Gastrocnemius medialis (tissue), 4 donors: ENCODE results near the gene PDCD10. TPM values are rescaled to one million over a fixed set of nuclear protein-coding genes. Genes with fewer than 3 reads are reported as not detected.

Source experiments
- ATAC-seq, 2 donors: fragments of 150-250 bp; one replicate each; pipeline ENCODE4 v1.9.1; 2016
- DNase-seq, 2 donors: peaks; one replicate each; pipeline ENCODE4 v3.0.0-alpha.2; 2019
- H3K27ac ChIP-seq, 4 donors: fragments of 200-600 bp; sonication (generic); 1 replicate in 1 of 4; 2 replicates in 3 of 4; pipeline ENCODE4 v1.5.1; 2016 to 2018; ENCODE audit warnings: mild to moderate bottlenecking in 2 of 4, moderate library complexity in 1 of 4
- H3K27me3 ChIP-seq, 3 donors: fragments of 200-600 bp; sonication (generic) in 2 of 3; 1 replicate in 1 of 3; 2 replicates in 2 of 3; pipeline versions ENCODE4 v1.5.1 to v1.6.0; 2016 to 2019; ENCODE audit warnings: mild to moderate bottlenecking in 1 of 3, moderate library complexity in 1 of 3
- H3K36me3 ChIP-seq, 2 donors: fragments of 200-600 bp; sonication (generic) in 1 of 2; one replicate each; pipeline ENCODE4 v1.5.1; 2017 to 2018
- H3K4me1 ChIP-seq, 2 donors: fragments of 200-600 bp; sonication (generic) in 1 of 2; one replicate each; pipeline ENCODE4 v1.5.1; 2016 to 2017; ENCODE audit warnings: mild to moderate bottlenecking in 2 of 2
- H3K4me3 ChIP-seq, 4 donors: fragments of 200-600 bp; sonication (generic) in 3 of 4; 1 replicate in 1 of 4; 2 replicates in 3 of 4; pipeline ENCODE4 v1.5.1; 2016 to 2019; ENCODE audit warnings: mild to moderate bottlenecking in 2 of 4
- H3K9me3 ChIP-seq, 3 donors: fragments of 200-600 bp; sonication (generic) in 2 of 3; 1 replicate in 1 of 3; 2 replicates in 2 of 3; pipeline ENCODE4 v1.5.1; 2016 to 2019
- POLR2A ChIP-seq, 2 donors: fragments of 450-650 bp; IDR thresholded peaks; one replicate each; pipeline ENCODE4 v1.6.1; 2017; ENCODE audit warnings: antibody characterized with exemption in 2 of 2, mild to moderate bottlenecking in 2 of 2, moderate library complexity in 2 of 2
- in situ Hi-C, 4 donors: fragments of 200-750 bp; cut with MboI; loops; one replicate each; pipeline versions ENCODE4 v1.15.0 to v1.8.0; 2017; ENCODE audit warnings: low sequenced_read_pairs in 4 of 4
- intact Hi-C: fragments of 100-400 bp; cut with DNase I; formaldehyde crosslinking; loops from one replicate; pipeline ENCODE4 v1.15.1; 2023; ENCODE audit warnings: low total_unique reads
- total RNA-seq, 4 donors: library from RNA; depleted of rRNA; stranded (reverse); fragments of >200 nt; gene quantifications; one replicate each; pipeline versions ENCODE4 v1.1.0 to v1.2.3, GENCODE V29; 2016
- TF ChIP-seq, protein P1 (sequence below), 5 experiments: fragments of 450-650 bp in 3 of 5; fragments of 200-600 bp in 2 of 5; sonication (generic) in 2 of 5; IDR thresholded peaks in 4 of 5; conservative IDR thresholded peaks in 1 of 5; 1 replicate in 4 of 5; 2 replicates in 1 of 5; pipeline ENCODE4 v1.5.1; 2016 to 2019; ENCODE audit warnings: antibody characterized with exemption in 5 of 5, mild to moderate bottlenecking in 3 of 5, moderate library complexity in 3 of 5

Gene PDCD10
- total RNA-seq, 4 donors from 2014 or later, result 25.7 to 32.6 (median 31.6) TPM

DNA sequence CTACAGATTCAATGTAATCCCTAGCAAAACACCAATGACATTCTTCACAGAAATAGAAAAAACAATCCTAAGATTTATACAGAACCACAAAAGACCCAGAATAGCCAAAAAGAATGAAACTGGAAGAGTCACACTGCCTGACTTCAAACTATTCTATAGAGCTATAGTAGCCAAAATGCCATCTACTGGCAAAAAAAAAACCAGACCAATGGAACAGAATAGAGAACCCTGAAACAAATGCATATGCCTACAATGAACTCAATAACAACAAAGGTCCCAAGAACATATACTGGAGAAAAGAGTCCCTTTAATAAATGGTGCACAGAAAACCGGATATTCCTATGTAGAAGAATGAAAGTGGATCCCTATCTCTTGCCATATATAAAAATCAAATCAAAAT, 19.8 kb downstream of the PDCD10 start:
- ATAC-seq (no peak), DNase-seq (no peak)
- H3K27me3 ChIP-seq, result no peaks in the 10 kb centered on the region
- H3K36me3 ChIP-seq, result peaks cover 0 to 22% of the 10 kb centered on the region in 2 donors
- in situ Hi-C loops (no loop called here), intact Hi-C loops (no loop called here)
- TF ChIP-seq, protein P1, sequence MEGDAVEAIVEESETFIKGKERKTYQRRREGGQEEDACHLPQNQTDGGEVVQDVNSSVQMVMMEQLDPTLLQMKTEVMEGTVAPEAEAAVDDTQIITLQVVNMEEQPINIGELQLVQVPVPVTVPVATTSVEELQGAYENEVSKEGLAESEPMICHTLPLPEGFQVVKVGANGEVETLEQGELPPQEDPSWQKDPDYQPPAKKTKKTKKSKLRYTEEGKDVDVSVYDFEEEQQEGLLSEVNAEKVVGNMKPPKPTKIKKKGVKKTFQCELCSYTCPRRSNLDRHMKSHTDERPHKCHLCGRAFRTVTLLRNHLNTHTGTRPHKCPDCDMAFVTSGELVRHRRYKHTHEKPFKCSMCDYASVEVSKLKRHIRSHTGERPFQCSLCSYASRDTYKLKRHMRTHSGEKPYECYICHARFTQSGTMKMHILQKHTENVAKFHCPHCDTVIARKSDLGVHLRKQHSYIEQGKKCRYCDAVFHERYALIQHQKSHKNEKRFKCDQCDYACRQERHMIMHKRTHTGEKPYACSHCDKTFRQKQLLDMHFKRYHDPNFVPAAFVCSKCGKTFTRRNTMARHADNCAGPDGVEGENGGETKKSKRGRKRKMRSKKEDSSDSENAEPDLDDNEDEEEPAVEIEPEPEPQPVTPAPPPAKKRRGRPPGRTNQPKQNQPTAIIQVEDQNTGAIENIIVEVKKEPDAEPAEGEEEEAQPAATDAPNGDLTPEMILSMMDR (IDR thresholded peaks at IDR 0.05 in 4 of 5, conservative IDR thresholded peaks at IDR 0.05 in 1 of 5), result no peak
- no peak overlapping the region for H3K27ac ChIP-seq
- no peak overlapping the region for H3K4me3 ChIP-seq
- H3K9me3 ChIP-seq, result no peaks in the 10 kb centered on the region
- peaks cover 7 to 10% of the 10 kb centered on the region in 2 donors for H3K4me1 ChIP-seq

DNA sequence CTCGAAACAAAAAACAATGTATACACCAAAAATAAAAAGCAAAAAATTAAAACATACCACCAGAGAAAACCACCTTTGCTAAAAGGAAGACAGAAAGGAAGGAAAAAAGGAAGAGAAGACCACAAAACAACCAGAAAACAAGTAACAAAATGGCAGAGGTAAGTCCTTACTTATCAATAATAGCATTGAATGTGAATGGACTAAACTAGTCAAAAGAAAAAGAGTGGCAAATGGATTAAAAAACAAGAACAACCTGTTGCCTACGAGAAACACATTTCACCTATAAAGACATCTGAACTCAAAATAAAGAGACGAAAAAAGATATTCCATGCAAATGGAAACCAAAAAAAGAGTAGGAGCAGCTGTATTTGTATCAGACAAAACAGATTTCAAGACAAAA, 22.2 kb downstream of the PDCD10 start:
- ATAC-seq, result no peak
- Histone ChIP-seq H3K27ac (no peak overlapping the region), H3K4me1 (peaks cover 7 to 10% of the 10 kb centered on the region in 2 donors), H3K36me3 (peaks cover 0 to 6% of the 10 kb centered on the region in 2 donors), H3K4me3 (no peak overlapping the region), H3K9me3 (no peaks in the 10 kb centered on the region), H3K27me3 (no peaks in the 10 kb centered on the region)
- no peak for DNase-seq
- TF ChIP-seq POLR2A (IDR thresholded peaks at IDR 0.05), result no peak
- TF ChIP-seq, protein P1 (IDR thresholded peaks at IDR 0.05 in 4 of 5, conservative IDR thresholded peaks at IDR 0.05 in 1 of 5), result no peak
- in situ Hi-C loops, result no loop called here
- intact Hi-C loops, result no loop called here

DNA sequence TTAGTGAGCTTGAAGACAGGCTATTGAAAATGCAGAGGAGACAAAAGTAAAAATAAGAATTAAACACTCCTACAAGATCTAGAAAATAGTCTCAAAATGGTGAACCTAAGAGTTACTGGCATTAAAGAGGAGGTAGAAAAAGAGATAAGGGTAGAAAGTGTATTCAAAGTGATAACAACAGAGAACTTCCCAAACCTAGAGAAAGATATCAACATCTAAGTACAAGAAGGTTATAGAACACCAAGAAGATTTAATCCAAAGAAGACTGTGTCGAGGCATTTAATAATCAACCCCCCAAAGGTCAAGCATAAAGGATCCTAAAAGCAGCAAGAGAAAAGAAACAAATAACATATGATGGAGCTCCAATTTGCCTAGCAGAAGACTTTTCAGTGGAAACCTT, 23.3 kb downstream of the PDCD10 start:
- no peak for DNase-seq
- ATAC-seq, result no peak
- no peaks in the 10 kb centered on the region for H3K27me3 ChIP-seq
- no peak overlapping the region for H3K27ac ChIP-seq
- in situ Hi-C loops (no loop called here), intact Hi-C loops (no loop called here)
- no peak for TF ChIP-seq POLR2A (IDR thresholded peaks at IDR 0.05)
- TF ChIP-seq, protein P1 (IDR thresholded peaks at IDR 0.05 in 4 of 5, conservative IDR thresholded peaks at IDR 0.05 in 1 of 5), result no peak
- H3K4me1 ChIP-seq, result peaks cover 0 to under 1% of the 10 kb centered on the region in 2 donors
- H3K36me3 ChIP-seq, result peaks cover 0 to 6% of the 10 kb centered on the region in 2 donors
- H3K9me3 ChIP-seq, result no peaks in the 10 kb centered on the region
- H3K4me3 ChIP-seq, result no peak overlapping the region

DNA sequence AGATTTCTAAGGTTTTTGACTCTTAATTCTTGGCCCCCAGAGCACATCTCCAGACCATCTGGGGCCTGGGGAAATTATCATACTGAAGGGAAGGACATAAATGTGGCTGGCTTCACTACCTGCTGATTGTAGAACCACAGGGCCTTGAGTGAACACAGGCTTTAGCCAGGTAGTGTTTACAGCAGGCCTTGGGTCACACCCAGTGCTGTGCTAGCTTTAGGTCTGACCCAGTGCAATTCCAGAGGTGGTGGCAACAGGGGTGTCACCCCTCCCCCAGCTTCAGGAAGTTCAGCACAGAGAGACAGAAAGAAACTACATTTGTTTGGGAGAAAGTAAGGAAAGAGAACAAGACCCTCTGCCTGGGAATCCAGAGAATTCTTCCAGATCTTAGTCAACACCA, 24.1 kb downstream of the PDCD10 start:
- H3K36me3 ChIP-seq, result peaks cover 0 to 6% of the 10 kb centered on the region in 2 donors
- in situ Hi-C loops, result no loop called here

More for the DNA sequence above, 24.1 kb downstream of the PDCD10 start:
- Histone ChIP-seq H3K9me3 (no peaks in the 10 kb centered on the region), H3K4me1 (no peaks in the 10 kb centered on the region), H3K27ac (no peak overlapping the region), H3K27me3 (no peaks in the 10 kb centered on the region), H3K4me3 (no peak overlapping the region)
- ATAC-seq, result no peak
- no peak for DNase-seq
- intact Hi-C loops, result no loop called here
- TF ChIP-seq, protein P1 (IDR thresholded peaks at IDR 0.05 in 4 of 5, conservative IDR thresholded peaks at IDR 0.05 in 1 of 5), result no peak
- TF ChIP-seq POLR2A (IDR thresholded peaks at IDR 0.05), result no peak
